GM19372 (cell line): ENCODE data around the gene NBPF4.
"Not testable (repeated sequence)": the region's sequence is repeated elsewhere in the genome, so short reads cannot be mapped to it uniquely, and the experiment has no call there.

Experiments used
- ATAC-seq: cut with Tn5 transposase; IDR thresholded peaks from one replicate; pipeline ENCODE4 v1.9.1; 2021; ENCODE audit warnings: mild to moderate bottlenecking, low read depth, moderate library complexity; ENCODE audit not compliant: unreplicated experiment

The NBPF4 gene

GRCh38 chr1:108214641-108215465 lies 29.0 kb downstream of the NBPF4 start:
- not testable (repeated sequence) for ATAC-seq

- ATAC-seq = no peak
Observed at GRCh38 chr1:108211014-108211413, 32.9 kb downstream of the NBPF4 start.

- no peak for ATAC-seq
Observed at GRCh38 chr1:108209456-108210108, 34.3 kb downstream of the NBPF4 start.

- ATAC-seq = no peak
Observed at GRCh38 chr1:108208724-108209446, 35.0 kb downstream of the NBPF4 start.

DNA sequence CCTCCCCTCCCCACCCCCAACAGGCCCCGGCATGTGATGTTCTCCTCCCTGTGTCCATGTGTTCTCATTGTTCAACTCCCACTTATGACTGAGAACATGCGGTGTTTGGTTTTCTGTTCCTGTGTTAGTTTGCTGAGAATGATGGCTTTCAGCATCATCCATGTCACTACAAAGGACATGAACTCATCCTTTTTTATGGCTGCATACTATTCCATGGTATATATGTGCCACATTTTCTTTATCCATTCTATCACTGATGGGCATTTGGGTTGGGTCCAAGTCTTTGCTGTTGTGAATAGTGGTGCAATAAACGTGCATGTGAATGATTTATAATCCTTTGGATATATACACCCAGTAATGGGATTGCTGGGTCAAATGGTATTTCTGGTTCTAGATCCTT lies 40.3 kb downstream of the NBPF4 start:
- ATAC-seq = not testable (repeated sequence)

- no peak for ATAC-seq
Observed at GRCh38 chr1:108201687-108202086, 42.2 kb downstream of the NBPF4 start.

DNA sequence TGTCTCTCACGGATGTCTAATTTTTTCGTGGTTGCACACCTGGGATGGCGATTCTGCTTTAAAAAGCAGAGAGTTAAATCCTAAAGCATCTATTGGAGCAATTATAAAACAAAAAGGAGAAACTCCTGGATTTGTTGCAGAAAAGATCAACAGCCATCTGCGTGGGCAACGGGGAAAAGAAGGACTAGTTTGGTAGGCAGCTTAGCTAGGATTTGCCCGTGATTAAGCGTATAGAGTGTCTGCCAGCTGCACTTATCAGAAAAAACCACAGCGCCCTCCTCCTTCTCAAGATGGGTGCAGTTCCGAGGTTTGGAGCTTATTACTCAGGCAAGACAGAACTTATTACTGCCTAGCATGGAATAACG lies 43.2 kb downstream of the NBPF4 start:
- ATAC-seq = no peak

GRCh38 chr1:108199781-108200686 lies 43.8 kb downstream of the NBPF4 start, which contains the start of gene SLC25A24:
Gene SLC25A24, minus strand, starts transcription at chr1:108200343. Its CDS starts 205 bp downstream, at chr1:108200138.
- ATAC-seq = peak; percentile 95

DNA sequence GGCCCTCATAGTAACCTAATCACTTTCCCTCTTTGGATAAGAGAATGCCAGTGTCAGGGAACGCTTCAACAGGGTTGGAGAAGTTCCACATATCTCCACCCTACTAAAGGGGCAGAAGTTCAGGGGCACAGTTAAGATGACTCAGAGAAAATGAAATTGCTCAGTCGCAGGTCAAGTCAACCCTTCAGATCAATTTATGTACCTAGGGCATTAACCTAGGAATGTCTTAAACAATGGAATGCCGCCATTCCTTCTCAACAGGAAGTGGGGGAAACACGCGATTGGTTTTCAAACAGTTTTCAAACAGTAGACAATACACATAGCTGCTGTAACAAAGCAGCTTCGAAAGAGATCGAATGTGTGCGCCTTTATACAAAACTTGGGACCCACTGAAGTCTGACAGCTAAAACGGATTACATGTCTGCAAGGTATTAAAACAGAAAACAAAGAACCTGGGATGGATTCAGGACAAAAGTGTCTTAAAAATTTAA lies 44.6 kb downstream of the NBPF4 start:
- no peak for ATAC-seq

DNA sequence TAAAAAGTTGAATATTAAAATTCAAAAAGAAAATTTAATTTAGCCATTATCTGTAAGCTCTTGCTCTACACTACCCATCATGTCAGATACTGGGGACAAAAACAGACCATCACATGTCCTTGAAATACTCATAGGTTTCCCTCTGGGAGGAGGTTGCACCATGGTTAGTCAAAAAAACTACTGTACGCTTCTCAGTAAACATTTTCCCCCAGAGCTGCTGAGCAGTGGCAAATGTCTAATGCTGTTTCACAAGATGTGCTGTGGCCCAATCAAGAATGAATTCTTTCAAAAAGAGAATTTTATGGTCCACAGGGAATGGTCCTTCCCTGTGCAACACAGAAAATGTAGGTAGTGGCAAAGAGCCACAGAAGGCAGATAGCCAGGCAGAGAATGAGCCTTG lies 49.8 kb downstream of the NBPF4 start:
- no peak for ATAC-seq

- no peak for ATAC-seq
Observed at GRCh38 chr1:108193333-108193732, 50.5 kb downstream of the NBPF4 start.

DNA sequence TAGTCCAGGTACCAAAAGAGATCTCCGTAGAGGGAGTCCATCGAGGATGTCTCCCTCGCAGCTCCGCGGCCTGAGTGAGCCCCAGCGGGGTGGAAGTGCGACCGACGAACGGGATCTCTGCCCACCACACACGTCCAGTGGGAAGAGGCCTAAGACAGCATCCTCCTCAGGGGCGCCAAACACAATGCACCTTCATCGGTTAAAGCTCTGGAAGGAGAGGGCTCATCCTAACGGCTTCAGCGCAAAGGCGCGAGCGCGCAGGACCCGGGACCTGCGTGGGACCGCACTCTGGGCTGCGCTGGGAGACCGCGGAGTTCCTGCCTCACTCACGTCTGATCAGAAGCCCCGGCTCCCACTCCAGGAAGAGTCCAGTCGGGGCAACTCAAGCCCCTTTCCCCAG lies 51.3 kb downstream of the NBPF4 start:
- no peak for ATAC-seq

DNA sequence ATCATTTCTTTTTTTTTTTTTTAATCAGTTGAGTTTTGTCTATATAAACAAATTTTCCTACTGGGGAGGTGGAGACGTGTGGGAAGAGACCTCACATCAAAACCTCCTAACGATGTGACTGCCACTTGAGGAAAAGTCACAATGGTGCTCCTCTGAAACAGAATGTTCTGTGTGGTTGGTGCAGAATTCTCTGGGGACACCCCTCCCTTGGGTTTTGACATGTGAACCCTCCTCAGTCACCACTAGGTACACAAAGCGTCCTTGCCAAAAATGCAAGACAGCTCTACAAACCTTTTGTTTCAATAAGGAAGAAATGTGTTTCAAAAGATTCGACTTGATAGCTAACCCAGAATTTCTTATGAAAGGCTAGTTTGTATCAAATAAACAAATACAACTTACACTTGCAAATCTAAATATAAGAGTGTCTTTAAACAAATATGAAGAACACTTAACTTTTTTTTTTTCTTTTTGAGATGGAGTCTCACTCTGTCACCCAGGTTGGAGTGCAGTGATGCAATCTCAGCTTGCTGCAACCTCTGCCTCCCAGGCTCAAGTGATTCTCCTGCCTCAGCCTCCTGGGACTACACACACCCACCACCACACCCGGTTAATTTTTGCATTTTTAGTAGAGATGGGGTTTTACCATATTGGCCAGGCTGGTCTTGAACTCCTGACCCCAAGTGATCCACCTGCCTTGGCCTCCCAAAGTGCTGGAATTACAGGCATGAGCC lies 53.0 kb downstream of the NBPF4 start:
- no peak for ATAC-seq

DNA sequence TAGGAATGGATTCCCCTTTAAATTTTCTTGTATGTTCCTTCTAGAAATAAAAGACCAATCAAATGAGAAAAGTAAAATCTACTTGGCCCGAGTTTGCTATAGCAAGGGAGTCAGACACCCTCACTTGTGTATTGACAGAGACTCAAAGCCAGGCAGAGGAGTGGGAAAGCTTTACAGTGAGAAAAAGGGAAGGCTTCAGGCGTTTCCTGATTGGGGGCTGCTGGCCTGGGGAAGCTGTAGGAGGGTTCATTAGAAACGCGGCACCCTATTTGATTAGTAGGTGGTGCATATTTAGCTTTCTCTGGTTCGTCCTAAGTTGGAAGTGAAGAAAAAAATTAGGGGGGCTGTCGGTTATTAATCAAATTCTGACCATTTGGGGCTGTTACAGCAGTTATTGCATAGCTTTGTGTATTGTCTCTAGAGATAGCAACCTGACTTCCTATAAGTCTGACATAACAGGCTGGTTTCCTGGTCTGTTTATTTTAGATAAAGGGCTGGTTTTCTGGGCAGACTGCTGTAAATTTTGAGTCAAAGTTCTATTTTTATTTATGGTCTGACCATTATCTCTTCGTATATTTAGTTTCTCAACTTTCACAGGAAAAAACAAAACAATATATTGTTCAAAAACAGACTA lies 53.8 kb downstream of the NBPF4 start:
- no peak for ATAC-seq

DNA sequence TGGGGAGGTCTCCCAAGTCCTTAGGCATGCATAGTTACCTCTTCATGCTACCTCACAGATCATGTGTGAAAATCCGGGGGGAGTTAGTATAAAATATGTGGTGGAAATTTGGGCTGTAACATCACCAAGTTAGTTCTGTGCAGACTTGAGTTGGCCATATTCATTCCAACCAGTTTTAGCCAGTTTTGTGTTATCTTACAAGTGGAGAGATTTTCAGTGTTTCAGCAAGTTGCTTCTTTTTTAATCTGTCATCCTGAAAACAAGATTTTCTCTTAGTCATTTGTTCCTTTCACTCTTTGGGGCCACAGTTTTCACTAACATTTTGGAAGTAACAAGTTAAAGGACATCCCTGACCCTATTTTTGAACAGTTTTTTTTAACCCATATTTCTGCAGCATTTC lies 55.1 kb downstream of the NBPF4 start:
- no peak for ATAC-seq

GRCh38 chr1:108182959-108183700 lies 60.7 kb downstream of the NBPF4 start:
- no peak for ATAC-seq

DNA sequence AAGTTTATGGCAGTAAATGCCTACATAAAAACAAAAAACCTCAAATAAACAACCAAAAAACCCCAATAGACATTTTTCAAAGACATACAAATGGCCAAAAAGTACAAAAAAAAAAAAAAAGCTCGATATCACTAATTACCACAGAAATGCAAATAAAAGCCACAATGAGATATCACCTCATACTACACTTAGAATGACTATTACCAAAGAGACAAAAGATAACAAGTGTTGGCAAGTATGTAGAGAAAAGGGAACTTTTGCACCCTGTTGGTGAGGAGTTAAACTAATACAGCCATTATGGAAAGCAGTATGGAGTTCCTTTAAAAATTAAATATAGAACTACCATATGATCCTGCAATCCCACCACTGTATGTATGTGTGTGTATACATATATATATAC lies 64.9 kb downstream of the NBPF4 start:
- no peak for ATAC-seq
